ENCODE measurements around the gene GABRG3.

GABRG3 gene

DNA sequence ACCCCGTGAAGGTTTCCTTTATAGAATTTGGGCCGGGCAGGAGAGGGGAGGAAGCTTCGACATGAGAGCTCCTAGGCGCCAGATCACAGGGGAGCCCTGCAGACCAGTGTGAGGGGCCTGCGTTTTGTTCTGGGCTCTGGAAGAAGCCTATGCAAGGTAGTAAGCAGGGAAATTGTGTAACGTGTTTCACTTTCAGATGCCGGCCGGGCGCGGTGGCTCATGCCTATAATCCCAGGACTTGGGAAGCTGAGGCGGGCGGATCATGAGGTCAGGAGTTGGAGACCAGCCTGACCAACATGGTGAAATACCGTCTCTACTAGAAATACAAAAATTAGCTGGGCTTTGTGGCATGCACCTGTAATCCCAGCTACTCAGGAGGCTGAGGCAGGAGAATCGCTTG lies 65.2 kb downstream of the GABRG3 start:
- no peaks in the 10 kb centered on the region for H3K4me1 ChIP-seq (ENCODE audit: insufficient read depth, poor library complexity, severe bottlenecking)
- TF ChIP-seq, protein P1, sequence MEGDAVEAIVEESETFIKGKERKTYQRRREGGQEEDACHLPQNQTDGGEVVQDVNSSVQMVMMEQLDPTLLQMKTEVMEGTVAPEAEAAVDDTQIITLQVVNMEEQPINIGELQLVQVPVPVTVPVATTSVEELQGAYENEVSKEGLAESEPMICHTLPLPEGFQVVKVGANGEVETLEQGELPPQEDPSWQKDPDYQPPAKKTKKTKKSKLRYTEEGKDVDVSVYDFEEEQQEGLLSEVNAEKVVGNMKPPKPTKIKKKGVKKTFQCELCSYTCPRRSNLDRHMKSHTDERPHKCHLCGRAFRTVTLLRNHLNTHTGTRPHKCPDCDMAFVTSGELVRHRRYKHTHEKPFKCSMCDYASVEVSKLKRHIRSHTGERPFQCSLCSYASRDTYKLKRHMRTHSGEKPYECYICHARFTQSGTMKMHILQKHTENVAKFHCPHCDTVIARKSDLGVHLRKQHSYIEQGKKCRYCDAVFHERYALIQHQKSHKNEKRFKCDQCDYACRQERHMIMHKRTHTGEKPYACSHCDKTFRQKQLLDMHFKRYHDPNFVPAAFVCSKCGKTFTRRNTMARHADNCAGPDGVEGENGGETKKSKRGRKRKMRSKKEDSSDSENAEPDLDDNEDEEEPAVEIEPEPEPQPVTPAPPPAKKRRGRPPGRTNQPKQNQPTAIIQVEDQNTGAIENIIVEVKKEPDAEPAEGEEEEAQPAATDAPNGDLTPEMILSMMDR (IDR thresholded peaks at IDR 0.05; ENCODE audit: poor library complexity, severe bottlenecking): no peak
- H3K36me3 ChIP-seq (ENCODE audit: low read depth): no peaks in the 10 kb centered on the region
- no peaks in the 10 kb centered on the region for H3K9me3 ChIP-seq (ENCODE audit: severe bottlenecking)
- H3K27me3 ChIP-seq (ENCODE audit: insufficient read depth, poor library complexity, severe bottlenecking): no peaks in the 10 kb centered on the region
- no peak overlapping the region for H3K27ac ChIP-seq (ENCODE audit: poor library complexity, severe bottlenecking)
- H3K4me3 ChIP-seq (ENCODE audit: severe bottlenecking): no peak overlapping the region
- ATAC-seq (ENCODE audit: low read depth) (no peak), DNase-seq (ENCODE audit: low spot score) (no peak)

DNA sequence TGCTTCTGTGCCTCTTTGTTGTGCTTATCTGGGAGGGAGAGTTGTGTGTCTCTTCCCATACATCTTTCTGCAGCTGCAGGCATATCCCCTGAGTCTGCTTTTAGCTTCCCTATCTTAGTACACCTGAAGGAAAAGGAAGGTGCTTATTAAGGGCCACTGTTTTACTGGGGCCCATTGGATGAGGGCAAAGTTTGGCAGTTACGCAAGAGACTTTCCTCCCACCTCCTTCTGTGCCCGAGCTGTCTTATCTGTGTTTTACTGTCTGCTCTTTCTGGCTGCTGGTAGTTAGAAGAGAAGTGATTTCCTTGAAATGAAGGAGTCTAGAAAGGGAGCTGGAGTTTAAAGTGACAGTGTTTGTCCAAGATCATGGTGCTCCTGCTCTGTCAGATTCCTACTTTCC lies 66.5 kb downstream of the GABRG3 start:
- Histone ChIP-seq H3K27me3 (ENCODE audit: insufficient read depth, poor library complexity, severe bottlenecking) (no peaks in the 10 kb centered on the region), H3K9me3 (ENCODE audit: severe bottlenecking) (no peaks in the 10 kb centered on the region), H3K4me1 (ENCODE audit: insufficient read depth, poor library complexity, severe bottlenecking) (no peaks in the 10 kb centered on the region), H3K4me3 (ENCODE audit: severe bottlenecking) (no peak overlapping the region), H3K27ac (ENCODE audit: poor library complexity, severe bottlenecking) (no peak overlapping the region), H3K36me3 (ENCODE audit: low read depth) (no peaks in the 10 kb centered on the region)
- DNase-seq (ENCODE audit: low spot score): no peak
- TF ChIP-seq, protein P1 (IDR thresholded peaks at IDR 0.05; ENCODE audit: poor library complexity, severe bottlenecking): no peak
- no peak for ATAC-seq (ENCODE audit: low read depth)

DNA sequence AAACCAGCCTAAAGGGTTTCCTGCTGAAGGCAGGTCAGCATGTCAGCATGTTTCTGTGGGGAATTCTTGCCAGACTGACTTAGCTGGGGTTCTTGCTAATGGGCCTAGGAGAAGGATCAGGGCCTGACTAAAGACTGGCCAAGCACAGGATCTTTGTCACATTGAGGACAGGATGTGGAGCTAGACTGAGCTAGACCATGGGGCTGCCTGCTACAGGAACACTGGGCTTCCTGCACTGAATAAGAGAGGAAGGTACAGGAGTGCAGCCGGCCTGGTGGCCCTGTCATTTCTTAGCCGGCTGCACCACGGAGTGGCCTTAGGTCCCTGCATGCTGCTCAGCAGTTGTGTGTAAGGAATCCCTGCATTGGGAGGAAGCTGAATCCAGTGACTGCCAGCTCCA lies 68.2 kb downstream of the GABRG3 start:
- no peak for ATAC-seq (ENCODE audit: low read depth)
- TF ChIP-seq, protein P1 (IDR thresholded peaks at IDR 0.05; ENCODE audit: poor library complexity, severe bottlenecking): no peak
- no peaks in the 10 kb centered on the region for H3K36me3 ChIP-seq (ENCODE audit: low read depth)
- DNase-seq (ENCODE audit: low spot score): no peak
- no peaks in the 10 kb centered on the region for H3K4me1 ChIP-seq (ENCODE audit: insufficient read depth, poor library complexity, severe bottlenecking)
- no peak overlapping the region for H3K27ac ChIP-seq (ENCODE audit: poor library complexity, severe bottlenecking)
- no peak overlapping the region for H3K4me3 ChIP-seq (ENCODE audit: severe bottlenecking)
- H3K27me3 ChIP-seq (ENCODE audit: insufficient read depth, poor library complexity, severe bottlenecking): no peaks in the 10 kb centered on the region
- H3K9me3 ChIP-seq (ENCODE audit: severe bottlenecking): no peaks in the 10 kb centered on the region

DNA sequence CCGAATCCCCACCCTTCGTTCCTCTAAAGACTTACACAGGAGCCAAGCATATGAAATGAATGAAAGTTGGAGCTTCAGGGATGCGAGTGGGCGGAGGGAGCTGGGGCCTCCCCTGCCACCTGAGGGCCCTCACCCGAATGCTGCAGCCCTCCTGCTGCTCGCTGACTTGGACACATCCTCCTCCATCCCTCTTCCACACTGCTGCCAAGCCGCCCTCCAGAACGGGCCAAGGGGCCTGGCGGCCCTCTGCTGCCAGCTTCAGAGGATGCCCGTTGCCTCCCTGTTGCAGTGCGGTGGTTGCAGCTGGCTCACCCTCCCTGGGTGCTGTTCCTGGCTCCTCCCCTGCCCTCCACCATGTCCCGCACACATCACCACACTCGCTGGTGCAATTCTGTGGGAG lies 71.2 kb downstream of the GABRG3 start:
- TF ChIP-seq, protein P1 (IDR thresholded peaks at IDR 0.05; ENCODE audit: poor library complexity, severe bottlenecking): no peak
- Histone ChIP-seq H3K27ac (ENCODE audit: poor library complexity, severe bottlenecking) (no peak overlapping the region), H3K4me3 (ENCODE audit: severe bottlenecking) (no peak overlapping the region)

DNA sequence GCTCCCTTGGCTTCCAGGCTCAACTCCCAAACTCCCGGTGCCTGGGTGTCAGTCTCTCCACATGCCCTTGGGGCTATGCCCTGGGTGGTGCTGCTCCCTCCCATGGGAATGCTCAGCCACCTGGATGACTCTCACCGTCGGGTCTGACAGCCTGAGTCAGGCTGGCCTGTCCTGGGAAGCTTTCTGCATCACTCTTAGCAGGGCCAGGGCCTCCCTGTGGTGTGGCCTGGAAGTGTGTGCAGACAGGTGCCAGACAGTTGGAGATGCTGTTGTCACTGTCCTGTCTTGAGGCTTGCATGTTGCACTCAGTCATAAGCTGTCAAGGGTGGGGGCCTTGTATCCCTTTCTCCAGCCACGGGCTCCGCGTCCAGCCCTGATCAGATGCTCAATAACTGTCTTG lies 71.7 kb downstream of the GABRG3 start:
- no peak overlapping the region for H3K27ac ChIP-seq (ENCODE audit: poor library complexity, severe bottlenecking)
- no peak for DNase-seq (ENCODE audit: low spot score)
- H3K4me3 ChIP-seq (ENCODE audit: severe bottlenecking): no peak overlapping the region
- peaks cover 4% of the 10 kb centered on the region for H3K27me3 ChIP-seq (ENCODE audit: insufficient read depth, poor library complexity, severe bottlenecking)
- H3K4me1 ChIP-seq (ENCODE audit: insufficient read depth, poor library complexity, severe bottlenecking): no peaks in the 10 kb centered on the region
- H3K36me3 ChIP-seq (ENCODE audit: low read depth): no peaks in the 10 kb centered on the region
- TF ChIP-seq, protein P1 (IDR thresholded peaks at IDR 0.05; ENCODE audit: poor library complexity, severe bottlenecking): no peak
- ATAC-seq (ENCODE audit: low read depth): 0 out of 3 replicates have a peak, but pooled peaks have one; percentile 15
- no peaks in the 10 kb centered on the region for H3K9me3 ChIP-seq (ENCODE audit: severe bottlenecking)

More for the DNA sequence above, 71.2 kb downstream of the GABRG3 start:
- H3K4me1 ChIP-seq (ENCODE audit: insufficient read depth, poor library complexity, severe bottlenecking): no peaks in the 10 kb centered on the region
- ATAC-seq (ENCODE audit: low read depth): no peak
- DNase-seq (ENCODE audit: low spot score): no peak
- peaks cover 4% of the 10 kb centered on the region for H3K27me3 ChIP-seq (ENCODE audit: insufficient read depth, poor library complexity, severe bottlenecking)
- no peaks in the 10 kb centered on the region for H3K36me3 ChIP-seq (ENCODE audit: low read depth)
- H3K9me3 ChIP-seq (ENCODE audit: severe bottlenecking): no peaks in the 10 kb centered on the region

Data from RWPE2 (cell line).